ENCODE results near the gene ZMIZ1.

The ZMIZ1 gene

GRCh38 chr10:79115302-79115701 is 46.5 kb downstream of the ZMIZ1 start:
- no peak for DNase-seq (ENCODE audit: low read depth in 2 of 2, low spot score in 1 of 2)

- DNase-seq (ENCODE audit: low read depth in 2 of 2, low spot score in 1 of 2), result no peak
These were observed 47.6 kb downstream of the ZMIZ1 start for GRCh38 chr10:79116368-79116767.

- no peak for DNase-seq (ENCODE audit: low read depth in 2 of 2, low spot score in 1 of 2)
These were observed 48.3 kb downstream of the ZMIZ1 start for GRCh38 chr10:79116801-79117723.

GRCh38 chr10:79118286-79119202 is 49.8 kb downstream of the ZMIZ1 start:
- no peak for DNase-seq (ENCODE audit: low read depth in 2 of 2, low spot score in 1 of 2)

- no peak for DNase-seq (ENCODE audit: low read depth in 2 of 2, low spot score in 1 of 2)
These were observed 50.5 kb downstream of the ZMIZ1 start for GRCh38 chr10:79119306-79119705.

- no peak for DNase-seq (ENCODE audit: low read depth in 2 of 2, low spot score in 1 of 2)
These were observed 54.8 kb downstream of the ZMIZ1 start for GRCh38 chr10:79123547-79123963.

- DNase-seq (ENCODE audit: low read depth in 2 of 2, low spot score in 1 of 2), result no peak
These were observed 55.3 kb downstream of the ZMIZ1 start for GRCh38 chr10:79124066-79124465.

- DNase-seq (ENCODE audit: low read depth in 2 of 2, low spot score in 1 of 2), result no peak
These were observed 56.3 kb downstream of the ZMIZ1 start for GRCh38 chr10:79125092-79125491.

GRCh38 chr10:79126351-79127080 is 57.8 kb downstream of the ZMIZ1 start:
- DNase-seq (ENCODE audit: low read depth in 2 of 2, low spot score in 1 of 2), result no peak

GRCh38 chr10:79127151-79127961 is 58.6 kb downstream of the ZMIZ1 start:
- DNase-seq (ENCODE audit: low read depth in 2 of 2, low spot score in 1 of 2), result no peak

- DNase-seq (ENCODE audit: low read depth in 2 of 2, low spot score in 1 of 2), result no peak
These were observed 59.6 kb downstream of the ZMIZ1 start for GRCh38 chr10:79128241-79128922.

- no peak for DNase-seq (ENCODE audit: low read depth in 2 of 2, low spot score in 1 of 2)
These were observed 60.1 kb downstream of the ZMIZ1 start for GRCh38 chr10:79128923-79129305.

- DNase-seq (ENCODE audit: low read depth in 2 of 2, low spot score in 1 of 2), result no peak
These were observed 60.7 kb downstream of the ZMIZ1 start for GRCh38 chr10:79129361-79129997.

GRCh38 chr10:79130255-79130654 is 61.5 kb downstream of the ZMIZ1 start:
- no peak for DNase-seq (ENCODE audit: low read depth in 2 of 2, low spot score in 1 of 2)

GRCh38 chr10:79130846-79131245 is 62.1 kb downstream of the ZMIZ1 start:
- DNase-seq (ENCODE audit: low read depth in 2 of 2, low spot score in 1 of 2), result no peak

- DNase-seq (ENCODE audit: low read depth in 2 of 2, low spot score in 1 of 2), result no peak
These were observed 63.3 kb downstream of the ZMIZ1 start for GRCh38 chr10:79131836-79132631.

GRCh38 chr10:79132681-79133381 is 64.1 kb downstream of the ZMIZ1 start:
- DNase-seq (ENCODE audit: low read depth in 2 of 2, low spot score in 1 of 2), result no peak

GRCh38 chr10:79133416-79133815 is 64.7 kb downstream of the ZMIZ1 start:
- DNase-seq (ENCODE audit: low read depth in 2 of 2, low spot score in 1 of 2), result no peak

Data from stimulated activated CD8-positive, alpha-beta memory T cell treated with anti-CD3 and anti-CD28 coated beads, Interleukin-4, amount 100 ng/mL, for 1 hour (primary cell).